Activated naive CD8-positive, alpha-beta T cell treated with anti-CD3 and anti-CD28 coated beads, Interleukin-2, amount 10 ng/mL, durations not matched to agents 7 days and 5 days (primary cell): ENCODE results near the gene COG5. TPM values are rescaled to one million over a fixed set of nuclear protein-coding genes. Genes with fewer than 3 reads are reported as not detected.

Experiments
- ATAC-seq: fragments of 150-1000 bp; cut with Tn5 transposase; one replicate; pipeline ENCODE4 v1.10.0; 2021; ENCODE audit warnings: low read depth, moderate library complexity
- POLR2A ChIA-PET: fragments of 350-600 bp; sonication (Branson Sonifier 250); formaldehyde crosslinking; loops from one replicate; lab custom pipeline; 2021; ENCODE audit warnings: antibody characterized with exemption; lab: Charles Lee
- DNase-seq: peaks from one replicate; pipeline ENCODE4 v3.0.0; 2021
- H3K27ac Mint-ChIP-seq: one replicate; pipeline ENCODE4 v1.8.0; 2022; ENCODE audit warnings: mild to moderate bottlenecking, mixed read lengths
- H3K27me3 Mint-ChIP-seq: one replicate; pipeline ENCODE4 v1.8.0; 2022; ENCODE audit warnings: mild to moderate bottlenecking, moderate library complexity, mixed read lengths
- H3K36me3 Mint-ChIP-seq: one replicate; pipeline ENCODE4 v1.8.0; 2021; ENCODE audit warnings: mild to moderate bottlenecking, mixed read lengths
- H3K4me1 Mint-ChIP-seq: one replicate; pipeline ENCODE4 v1.8.0; 2021; ENCODE audit warnings: mixed read lengths
- H3K4me3 Mint-ChIP-seq: one replicate; pipeline ENCODE4 v1.8.0; 2022; ENCODE audit warnings: mild to moderate bottlenecking, moderate library complexity, mixed read lengths
- H3K9me3 Mint-ChIP-seq: one replicate; pipeline ENCODE4 v1.8.0; 2021; ENCODE audit warnings: mixed read lengths
- total RNA-seq, 2 experiments: library from RNA; stranded (reverse); gene quantifications; one replicate each; pipeline ENCODE4 v1.2.3, GENCODE V29; 2021

COG5 gene
- total RNA-seq, 2 experiments from 2014 or later: 51.0 to 56.2 TPM

GRCh38 chr7:107450970-107451369 lies 112.8 kb downstream of the COG5 start:
- ATAC-seq: no peak
- Mint-ChIP-seq H3K4me1 (no peaks in the 10 kb centered on the region), H3K9me3 (no peaks in the 10 kb centered on the region), H3K27me3 (no peaks in the 10 kb centered on the region), H3K4me3 (no peak overlapping the region), H3K27ac (no peak overlapping the region), H3K36me3 (peaks cover 24% of the 10 kb centered on the region)
- POLR2A ChIA-PET: no interaction called here
- DNase-seq: no peak

GRCh38 chr7:107446988-107447387 lies 116.7 kb downstream of the COG5 start:
- ATAC-seq: no peak
- Mint-ChIP-seq H3K36me3 (peaks cover 22% of the 10 kb centered on the region), H3K27me3 (no peaks in the 10 kb centered on the region), H3K4me1 (no peaks in the 10 kb centered on the region), H3K4me3 (no peak overlapping the region), H3K9me3 (peaks cover 2% of the 10 kb centered on the region), H3K27ac (no peak overlapping the region)
- DNase-seq: no peak
- POLR2A ChIA-PET: no interaction called here

GRCh38 chr7:107446531-107446930 lies 117.2 kb downstream of the COG5 start:
- Mint-ChIP-seq H3K27ac (no peak overlapping the region), H3K4me3 (no peak overlapping the region), H3K27me3 (no peaks in the 10 kb centered on the region), H3K4me1 (no peaks in the 10 kb centered on the region), H3K9me3 (peaks cover 2% of the 10 kb centered on the region), H3K36me3 (peaks cover 22% of the 10 kb centered on the region)
- ATAC-seq (no peak), DNase-seq (no peak)
- POLR2A ChIA-PET: no interaction called here

- POLR2A ChIA-PET: no interaction called here
- no peak for ATAC-seq
- Mint-ChIP-seq H3K9me3 (peaks cover 2% of the 10 kb centered on the region), H3K36me3 (peaks cover 7% of the 10 kb centered on the region), H3K27me3 (no peaks in the 10 kb centered on the region), H3K27ac (no peak overlapping the region), H3K4me3 (no peak overlapping the region), H3K4me1 (peaks cover 3% of the 10 kb centered on the region)
- no peak for DNase-seq
Measured at GRCh38 chr7:107442678-107443077, 121.0 kb downstream of the COG5 start.

GRCh38 chr7:107441581-107442422 lies 121.9 kb downstream of the COG5 start:
- H3K27ac Mint-ChIP-seq: no peak overlapping the region
- POLR2A ChIA-PET: no interaction called here
- no peak for ATAC-seq

GRCh38 chr7:107439025-107439424 lies 124.7 kb downstream of the COG5 start:
- ATAC-seq: no peak
- Mint-ChIP-seq H3K9me3 (peaks cover 2% of the 10 kb centered on the region), H3K27me3 (no peaks in the 10 kb centered on the region), H3K4me1 (peaks cover 3% of the 10 kb centered on the region), H3K4me3 (no peak overlapping the region), H3K27ac (no peak overlapping the region), H3K36me3 (peaks cover 15% of the 10 kb centered on the region)
- no peak for DNase-seq
- POLR2A ChIA-PET: no interaction called here

More at GRCh38 chr7:107441581-107442422, 121.9 kb downstream of the COG5 start:
- Mint-ChIP-seq H3K9me3 (peaks cover 2% of the 10 kb centered on the region), H3K4me1 (peaks cover 3% of the 10 kb centered on the region), H3K4me3 (no peak overlapping the region), H3K27me3 (no peaks in the 10 kb centered on the region), H3K36me3 (peaks cover 7% of the 10 kb centered on the region)
- DNase-seq: no peak

- H3K36me3 Mint-ChIP-seq: peaks cover 15% of the 10 kb centered on the region
- H3K9me3 Mint-ChIP-seq: peaks cover 8% of the 10 kb centered on the region
- no peak for ATAC-seq
- no peak overlapping the region for H3K27ac Mint-ChIP-seq
- no peak for DNase-seq
- H3K4me1 Mint-ChIP-seq: peaks cover 8% of the 10 kb centered on the region
- no peaks in the 10 kb centered on the region for H3K27me3 Mint-ChIP-seq
- POLR2A ChIA-PET: no interaction called here
- no peak overlapping the region for H3K4me3 Mint-ChIP-seq
Measured at GRCh38 chr7:107435749-107436148, 128.0 kb downstream of the COG5 start.

- Mint-ChIP-seq H3K27ac (no peak overlapping the region), H3K27me3 (no peaks in the 10 kb centered on the region), H3K4me1 (peaks cover 5% of the 10 kb centered on the region), H3K36me3 (peaks cover 25% of the 10 kb centered on the region), H3K4me3 (no peak overlapping the region), H3K9me3 (peaks cover 15% of the 10 kb centered on the region)
- POLR2A ChIA-PET: no interaction called here
- DNase-seq (no peak), ATAC-seq (no peak)
Measured at GRCh38 chr7:107432261-107432660, 131.5 kb downstream of the COG5 start.

- no peak for DNase-seq
- no peak for ATAC-seq
- H3K27ac Mint-ChIP-seq: no peak overlapping the region
- peaks cover 5% of the 10 kb centered on the region for H3K4me1 Mint-ChIP-seq
- POLR2A ChIA-PET: no interaction called here
- peaks cover 19% of the 10 kb centered on the region for H3K36me3 Mint-ChIP-seq
- peaks cover 15% of the 10 kb centered on the region for H3K9me3 Mint-ChIP-seq
- no peak overlapping the region for H3K4me3 Mint-ChIP-seq
- no peaks in the 10 kb centered on the region for H3K27me3 Mint-ChIP-seq
Measured at GRCh38 chr7:107430057-107430456, 133.7 kb downstream of the COG5 start.

GRCh38 chr7:107428642-107429041 lies 135.1 kb downstream of the COG5 start:
- POLR2A ChIA-PET: no interaction called here
- no peak overlapping the region for H3K27ac Mint-ChIP-seq
- DNase-seq (no peak), ATAC-seq (no peak)
- H3K36me3 Mint-ChIP-seq: peaks cover 17% of the 10 kb centered on the region
- H3K27me3 Mint-ChIP-seq: no peaks in the 10 kb centered on the region
- H3K9me3 Mint-ChIP-seq: peaks cover 15% of the 10 kb centered on the region
- H3K4me1 Mint-ChIP-seq: peaks cover 5% of the 10 kb centered on the region
- no peak overlapping the region for H3K4me3 Mint-ChIP-seq

- POLR2A ChIA-PET: no interaction called here
- DNase-seq (no peak), ATAC-seq (no peak)
- H3K4me3 Mint-ChIP-seq: no peak overlapping the region
- peaks cover 13% of the 10 kb centered on the region for H3K9me3 Mint-ChIP-seq
- no peaks in the 10 kb centered on the region for H3K27me3 Mint-ChIP-seq
- H3K27ac Mint-ChIP-seq: no peak overlapping the region
- H3K4me1 Mint-ChIP-seq: peaks cover 5% of the 10 kb centered on the region
- peaks cover 14% of the 10 kb centered on the region for H3K36me3 Mint-ChIP-seq
Measured at GRCh38 chr7:107427462-107427861, 136.3 kb downstream of the COG5 start.

- Mint-ChIP-seq H3K27ac (no peak overlapping the region), H3K36me3 (peaks cover 14% of the 10 kb centered on the region), H3K4me1 (no peaks in the 10 kb centered on the region), H3K27me3 (no peaks in the 10 kb centered on the region), H3K9me3 (no peaks in the 10 kb centered on the region), H3K4me3 (no peak overlapping the region)
- DNase-seq: no peak
- POLR2A ChIA-PET: no interaction called here
- no peak for ATAC-seq
Measured at GRCh38 chr7:107414198-107414597, 149.5 kb downstream of the COG5 start.

- H3K4me1 Mint-ChIP-seq: no peaks in the 10 kb centered on the region
- no peak overlapping the region for H3K27ac Mint-ChIP-seq
- no peaks in the 10 kb centered on the region for H3K27me3 Mint-ChIP-seq
- no peak for DNase-seq
- POLR2A ChIA-PET: no interaction called here
- H3K4me3 Mint-ChIP-seq: no peak overlapping the region
- H3K9me3 Mint-ChIP-seq: no peaks in the 10 kb centered on the region
- peaks cover 24% of the 10 kb centered on the region for H3K36me3 Mint-ChIP-seq
- no peak for ATAC-seq
Measured at GRCh38 chr7:107408349-107408748, 155.4 kb downstream of the COG5 start.

- Mint-ChIP-seq H3K27me3 (no peaks in the 10 kb centered on the region), H3K4me1 (no peaks in the 10 kb centered on the region), H3K9me3 (no peaks in the 10 kb centered on the region), H3K4me3 (no peak overlapping the region), H3K27ac (no peak overlapping the region), H3K36me3 (peaks cover 21% of the 10 kb centered on the region)
- DNase-seq (no peak), ATAC-seq (no peak)
- POLR2A ChIA-PET: no interaction called here
Measured at GRCh38 chr7:107405559-107405958, 158.2 kb downstream of the COG5 start.
